MV-4-11 (cell line): Measurements from ENCODE around the gene MLF1.

Experiments
- DNase-seq: peaks from one replicate; lab custom pipeline; 2025; lab: John Stamatoyannopoulos, UW

The MLF1 gene

GRCh38 chr3:158574646-158575045, 3.7 kb downstream of the MLF1 start:
- DNase-seq, result no peak

GRCh38 chr3:158590223-158590622, 19.2 kb downstream of the MLF1 start:
- no peak for DNase-seq

- DNase-seq, result no peak
Measured at GRCh38 chr3:158600787-158601186, 29.8 kb downstream of the MLF1 start.

- DNase-seq, result no peak
Measured at GRCh38 chr3:158602227-158602626, 31.2 kb downstream of the MLF1 start.

GRCh38 chr3:158617982-158618875, 47.2 kb downstream of the MLF1 start:
- no peak for DNase-seq

GRCh38 chr3:158625881-158626280, 54.9 kb downstream of the MLF1 start:
- DNase-seq, result no peak

- no peak for DNase-seq
Measured at GRCh38 chr3:158631981-158632380, 61.0 kb downstream of the MLF1 start.

- no peak for DNase-seq
Measured at GRCh38 chr3:158640646-158641045, 69.7 kb downstream of the MLF1 start.

- no peak for DNase-seq
Measured at GRCh38 chr3:158642005-158642404, 71.0 kb downstream of the MLF1 start.

- DNase-seq, result no peak
Measured at GRCh38 chr3:158642474-158643210, 71.6 kb downstream of the MLF1 start.

GRCh38 chr3:158644345-158644908, 73.4 kb downstream of the MLF1 start, which contains the start of gene GFM1:
TSS of gene GFM1 (plus strand) at chr3:158644527. CDS start at chr3:158644635, 108 bp downstream.
- DNase-seq, result peak; percentile 94

- no peak for DNase-seq
Measured at GRCh38 chr3:158649791-158650190, 78.8 kb downstream of the MLF1 start.

- DNase-seq, result no peak
Measured at GRCh38 chr3:158651192-158651591, 80.2 kb downstream of the MLF1 start.

GRCh38 chr3:158652463-158652862, 81.5 kb downstream of the MLF1 start:
- DNase-seq, result no peak
